Bronchial epithelial cell (primary cell): ENCODE data around the gene USP40. TPM values are rescaled to one million over a fixed set of nuclear protein-coding genes. Genes with fewer than 3 reads are reported as not detected.

ENCODE experiments used
- DNase-seq: peaks from one replicate; pipeline ENCODE4 v3.0.0-alpha.2; 2010; ENCODE audit warnings: low read depth
- FAIRE-seq: peaks from 2 replicates; lab custom pipeline; 2011; peaks lifted over from hg19 to GRCh38; lab: Jason Lieb, UNC
- H3K27me3 ChIP-seq: 2 replicates; pipeline ENCODE4 v1.5.1; 2011; ENCODE audit warnings: low read length; ENCODE audit not compliant: control insufficient read depth, insufficient read depth
- H3K36me3 ChIP-seq: 2 replicates; pipeline ENCODE4 v1.5.1; 2011; ENCODE audit warnings: low read length; ENCODE audit not compliant: control insufficient read depth, insufficient read depth
- H3K4me3 ChIP-seq: 2 replicates; pipeline ENCODE4 v1.5.1; 2011; ENCODE audit warnings: mild to moderate bottlenecking, low read depth, low read length, control low read depth
- total RNA-seq: library from RNA; depleted of rRNA; stranded (reverse); fragments of >200 nt; gene quantifications from 2 replicates; pipeline ENCODE4 v1.2.1, GENCODE V29; 2014
- TF ChIP-seq, protein P1 (sequence below): IDR thresholded peaks from 2 replicates; pipeline ENCODE4 v1.5.1; 2011; ENCODE audit warnings: mild to moderate bottlenecking, moderate library complexity, low read length, control low read depth, inconsistent platforms; ENCODE audit not compliant: insufficient read depth, severe bottlenecking

USP40 gene
- total RNA-seq, 1 donor from 2014 or later = 21.1 TPM

DNA sequence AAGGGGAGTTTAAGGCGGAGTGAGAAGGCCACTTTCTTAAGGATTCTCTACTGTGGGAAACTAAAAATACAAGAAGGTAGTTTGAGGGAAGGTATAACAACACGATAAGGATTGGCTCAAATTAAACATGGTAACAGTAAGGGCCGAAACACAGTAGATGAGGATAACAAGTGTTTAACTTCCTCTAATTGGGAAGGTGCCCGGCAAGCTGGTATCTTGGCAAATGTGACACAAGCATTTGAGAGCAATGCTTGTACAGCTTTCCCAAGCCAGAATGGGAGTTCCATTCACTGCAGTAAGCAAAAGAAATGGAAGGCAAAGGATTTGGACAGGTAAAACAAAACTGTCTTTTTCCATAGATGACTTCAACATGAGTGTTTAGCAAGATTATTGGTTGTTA lies 19.8 kb downstream of the USP40 start:
- H3K27me3 ChIP-seq = no peaks in the 10 kb centered on the region
- DNase-seq (no peak), FAIRE-seq (no peak)
- H3K4me3 ChIP-seq = no peak overlapping the region
- peaks cover 3% of the 10 kb centered on the region for H3K36me3 ChIP-seq
- TF ChIP-seq, protein P1, sequence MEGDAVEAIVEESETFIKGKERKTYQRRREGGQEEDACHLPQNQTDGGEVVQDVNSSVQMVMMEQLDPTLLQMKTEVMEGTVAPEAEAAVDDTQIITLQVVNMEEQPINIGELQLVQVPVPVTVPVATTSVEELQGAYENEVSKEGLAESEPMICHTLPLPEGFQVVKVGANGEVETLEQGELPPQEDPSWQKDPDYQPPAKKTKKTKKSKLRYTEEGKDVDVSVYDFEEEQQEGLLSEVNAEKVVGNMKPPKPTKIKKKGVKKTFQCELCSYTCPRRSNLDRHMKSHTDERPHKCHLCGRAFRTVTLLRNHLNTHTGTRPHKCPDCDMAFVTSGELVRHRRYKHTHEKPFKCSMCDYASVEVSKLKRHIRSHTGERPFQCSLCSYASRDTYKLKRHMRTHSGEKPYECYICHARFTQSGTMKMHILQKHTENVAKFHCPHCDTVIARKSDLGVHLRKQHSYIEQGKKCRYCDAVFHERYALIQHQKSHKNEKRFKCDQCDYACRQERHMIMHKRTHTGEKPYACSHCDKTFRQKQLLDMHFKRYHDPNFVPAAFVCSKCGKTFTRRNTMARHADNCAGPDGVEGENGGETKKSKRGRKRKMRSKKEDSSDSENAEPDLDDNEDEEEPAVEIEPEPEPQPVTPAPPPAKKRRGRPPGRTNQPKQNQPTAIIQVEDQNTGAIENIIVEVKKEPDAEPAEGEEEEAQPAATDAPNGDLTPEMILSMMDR = no peak

- no peak for DNase-seq
- H3K36me3 ChIP-seq = peaks cover 3% of the 10 kb centered on the region
- no peak for FAIRE-seq
- TF ChIP-seq, protein P1 = no peak
- no peak overlapping the region for H3K4me3 ChIP-seq
- no peaks in the 10 kb centered on the region for H3K27me3 ChIP-seq
Measured at GRCh38 chr2:233546101-233546500, 20.5 kb downstream of the USP40 start.

- peaks cover 3% of the 10 kb centered on the region for H3K36me3 ChIP-seq
- DNase-seq (no peak), FAIRE-seq (no peak)
- TF ChIP-seq, protein P1 = no peak
- no peak overlapping the region for H3K4me3 ChIP-seq
- H3K27me3 ChIP-seq = no peaks in the 10 kb centered on the region
Measured at GRCh38 chr2:233544200-233544610, 22.4 kb downstream of the USP40 start.

GRCh38 chr2:233542507-233542906 lies 24.1 kb downstream of the USP40 start:
- Histone ChIP-seq H3K4me3 (no peak overlapping the region), H3K36me3 (peaks cover 3% of the 10 kb centered on the region), H3K27me3 (no peaks in the 10 kb centered on the region)
- TF ChIP-seq, protein P1 = no peak
- FAIRE-seq = no peak
- DNase-seq = peak; percentile 61

DNA sequence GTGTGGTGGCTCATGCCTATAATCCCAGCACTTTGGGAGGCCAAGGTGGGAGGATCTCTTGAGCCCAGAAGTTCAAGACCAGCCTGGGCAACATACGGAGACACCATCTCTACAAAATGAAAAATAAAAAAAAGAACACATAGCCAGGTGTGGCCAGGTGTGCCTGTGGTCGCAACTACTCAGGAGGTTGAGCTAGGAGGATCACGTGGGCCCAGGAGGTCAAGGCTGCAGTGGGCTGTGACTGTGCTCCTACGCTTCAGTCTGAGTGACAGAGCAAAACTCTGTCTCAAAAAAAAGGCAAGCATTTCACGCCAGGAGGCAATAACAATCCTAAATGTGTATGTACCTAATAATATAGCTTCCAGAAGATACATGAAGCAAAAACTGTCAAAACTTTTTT lies 27.8 kb downstream of the USP40 start:
- DNase-seq (no peak), FAIRE-seq (no peak)
- Histone ChIP-seq H3K4me3 (no peak overlapping the region), H3K36me3 (peaks cover 4% of the 10 kb centered on the region), H3K27me3 (no peaks in the 10 kb centered on the region)
- TF ChIP-seq, protein P1 = no peak

DNA sequence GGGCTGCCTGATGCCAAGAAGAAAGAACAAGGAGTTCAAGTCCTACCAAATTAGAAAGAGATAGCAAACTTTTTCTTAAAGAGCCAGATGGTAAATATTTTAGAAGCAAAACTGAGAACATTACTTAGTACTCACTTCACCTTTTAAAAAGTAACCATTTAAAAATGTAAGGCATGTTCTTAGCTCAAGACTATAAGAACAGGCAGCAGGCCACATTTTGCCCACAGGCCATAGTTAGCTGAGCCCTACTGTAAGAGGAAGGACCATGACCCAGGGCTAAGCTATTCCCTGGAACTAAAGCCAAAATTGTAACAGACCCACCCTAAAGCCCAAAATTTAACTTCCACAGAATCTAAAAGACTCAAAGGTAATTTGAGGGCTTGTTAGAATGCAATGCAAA lies 31.3 kb downstream of the USP40 start:
- FAIRE-seq = no peak
- Histone ChIP-seq H3K27me3 (no peaks in the 10 kb centered on the region), H3K4me3 (no peak overlapping the region), H3K36me3 (peaks cover 4% of the 10 kb centered on the region)
- TF ChIP-seq, protein P1 = no peak
- no peak for DNase-seq
